Measurements from ENCODE around the gene MCF2.

DNA sequence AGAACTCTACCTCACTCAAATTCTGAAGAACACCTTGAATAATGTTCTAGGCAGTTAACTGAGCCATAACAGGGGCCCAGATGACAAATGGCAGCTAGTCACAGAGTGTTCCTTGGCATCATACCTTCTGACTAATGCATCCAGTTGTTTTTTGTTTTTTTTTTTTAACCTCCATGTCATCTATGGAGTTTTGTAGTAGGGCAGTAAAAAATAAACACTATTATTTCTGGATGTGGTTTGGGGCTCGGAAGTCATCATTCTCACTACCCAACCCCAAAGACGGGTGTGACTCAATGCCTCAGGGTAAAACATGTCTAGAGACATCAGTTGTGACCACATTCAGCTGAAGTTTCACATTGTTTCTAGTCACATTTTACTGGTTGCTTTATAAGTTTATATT, 31.2 kb upstream of the MCF2 start:
- TF ChIP-seq, protein P1, sequence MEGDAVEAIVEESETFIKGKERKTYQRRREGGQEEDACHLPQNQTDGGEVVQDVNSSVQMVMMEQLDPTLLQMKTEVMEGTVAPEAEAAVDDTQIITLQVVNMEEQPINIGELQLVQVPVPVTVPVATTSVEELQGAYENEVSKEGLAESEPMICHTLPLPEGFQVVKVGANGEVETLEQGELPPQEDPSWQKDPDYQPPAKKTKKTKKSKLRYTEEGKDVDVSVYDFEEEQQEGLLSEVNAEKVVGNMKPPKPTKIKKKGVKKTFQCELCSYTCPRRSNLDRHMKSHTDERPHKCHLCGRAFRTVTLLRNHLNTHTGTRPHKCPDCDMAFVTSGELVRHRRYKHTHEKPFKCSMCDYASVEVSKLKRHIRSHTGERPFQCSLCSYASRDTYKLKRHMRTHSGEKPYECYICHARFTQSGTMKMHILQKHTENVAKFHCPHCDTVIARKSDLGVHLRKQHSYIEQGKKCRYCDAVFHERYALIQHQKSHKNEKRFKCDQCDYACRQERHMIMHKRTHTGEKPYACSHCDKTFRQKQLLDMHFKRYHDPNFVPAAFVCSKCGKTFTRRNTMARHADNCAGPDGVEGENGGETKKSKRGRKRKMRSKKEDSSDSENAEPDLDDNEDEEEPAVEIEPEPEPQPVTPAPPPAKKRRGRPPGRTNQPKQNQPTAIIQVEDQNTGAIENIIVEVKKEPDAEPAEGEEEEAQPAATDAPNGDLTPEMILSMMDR (IDR thresholded peaks at IDR 0.05): no peak
- TF ChIP-seq TAF1 (IDR thresholded peaks at IDR 0.05; ENCODE audit: borderline replicate concordance, low read depth, low read length) (no peak), TCF12 (IDR thresholded peaks at IDR 0.05) (no peak), NRF1 (IDR thresholded peaks at IDR 0.05; ENCODE audit: low read depth, low read length) (no peak)
